Measurements from ENCODE around the gene AMER2.
"Not testable (repeated sequence)": the region's sequence is repeated elsewhere in the genome, so short reads cannot be mapped to it uniquely, and the experiment has no call there.

AMER2 gene

GRCh38 chr13:25180775-25181537, 8.9 kb upstream of the AMER2 start:
- DNase-seq, result no peak

GRCh38 chr13:25179832-25180774, 8.0 kb upstream of the AMER2 start:
- DNase-seq, result no peak

GRCh38 chr13:25179011-25179410, 6.9 kb upstream of the AMER2 start:
- no peak for DNase-seq

GRCh38 chr13:25178070-25178469, 6.0 kb upstream of the AMER2 start:
- DNase-seq, result no peak

- DNase-seq, result no peak
Observed at GRCh38 chr13:25177636-25178035, 5.5 kb upstream of the AMER2 start.

GRCh38 chr13:25177012-25177411, 4.9 kb upstream of the AMER2 start:
- DNase-seq, result no peak

- DNase-seq, result no peak
Observed at GRCh38 chr13:25175431-25175830, 3.3 kb upstream of the AMER2 start.

- DNase-seq, result no peak
Observed at GRCh38 chr13:25175026-25175425, 2.9 kb upstream of the AMER2 start.

- DNase-seq, result no peak
Observed at GRCh38 chr13:25174304-25174703, 2.2 kb upstream of the AMER2 start.

- no peak for DNase-seq
Observed at GRCh38 chr13:25172303-25172630, 179 bp upstream of the AMER2 start.

GRCh38 chr13:25171170-25171516, 945 bp downstream of the AMER2 start:
- no peak for DNase-seq

GRCh38 chr13:25170554-25171111, 1.5 kb downstream of the AMER2 start:
- no peak for DNase-seq

- DNase-seq, result no peak
Observed at GRCh38 chr13:25169951-25170553, 2.0 kb downstream of the AMER2 start.

- no peak for DNase-seq
Observed at GRCh38 chr13:25169356-25169755, 2.7 kb downstream of the AMER2 start.

GRCh38 chr13:25168790-25169189, 3.3 kb downstream of the AMER2 start:
- no peak for DNase-seq

GRCh38 chr13:25167382-25168174, 4.5 kb downstream of the AMER2 start:
- no peak for DNase-seq

- DNase-seq, result no peak
Observed at GRCh38 chr13:25166306-25166705, 5.8 kb downstream of the AMER2 start.

- no peak for DNase-seq
Observed at GRCh38 chr13:25165663-25166062, 6.4 kb downstream of the AMER2 start.

- not testable (repeated sequence) for DNase-seq
Observed at GRCh38 chr13:25165163-25165562, 6.9 kb downstream of the AMER2 start.

GRCh38 chr13:25157681-25158080, 14.4 kb downstream of the AMER2 start:
- DNase-seq, result no peak

GRCh38 chr13:25153736-25154135, 18.4 kb downstream of the AMER2 start:
- DNase-seq, result no peak

- DNase-seq, result no peak
Observed at GRCh38 chr13:25151626-25152195, 20.4 kb downstream of the AMER2 start.
